IMR-90 (cell line): Measurements from ENCODE around the gene CWC22. TPM values are rescaled to one million over a fixed set of nuclear protein-coding genes. Genes with fewer than 3 reads are reported as not detected.

Experiments used
- ATAC-seq: fragments of 200-7000 bp; cut with Tn5 transposase; 2 replicates; pipeline ENCODE4 v1.9.1; 2020; ENCODE audit warnings: low read depth, mild to moderate bottlenecking, moderate library complexity
- BruUV-seq: library from RNA; stranded (reverse); fragments of 400-500 nt; replicated peaks from 2 replicates; lab custom pipeline; 2021; lab: Mats Ljungman, UMichigan
- CTCF ChIA-PET: fragments of 300-600 bp; formaldehyde crosslinking; extraction: SDS; loops from one replicate; lab custom pipeline; 2021; ENCODE audit warnings: antibody characterized with exemption; lab: Yijun Ruan, JAX
- POLR2A ChIA-PET: fragments of 300-600 bp; sonication (Branson Sonifier 250); formaldehyde crosslinking; loops from one replicate; lab custom pipeline; 2022; ENCODE audit warnings: antibody characterized with exemption; ENCODE audit not compliant: unreplicated experiment; lab: Charles Lee
- DNase-seq: peaks from one replicate; pipeline ENCODE4 v3.0.0; 2013
- H2AFZ ChIP-seq: replicated peaks from 2 replicates; pipeline ENCODE3; 2013; ENCODE audit warnings: low read length, mild to moderate bottlenecking; ENCODE audit not compliant: poor library complexity
- H2AK5ac ChIP-seq: 2 replicates; pipeline ENCODE4 v1.6.1; 2013; ENCODE audit warnings: low read depth, low read length, inconsistent platforms
- H2AK9ac ChIP-seq: replicated peaks from 2 replicates; pipeline ENCODE3; 2013; ENCODE audit warnings: mild to moderate bottlenecking, low read depth, low read length, moderate library complexity; ENCODE audit not compliant: poor library complexity
- H2BK120ac ChIP-seq: 2 replicates; pipeline ENCODE4 v1.6.1; 2013; ENCODE audit warnings: low read depth, low read length, inconsistent platforms
- H2BK15ac ChIP-seq: 3 replicates; pipeline ENCODE4 v1.6.1; 2013; ENCODE audit warnings: low read depth, low read length, inconsistent platforms
- H2BK20ac ChIP-seq: 2 replicates; pipeline ENCODE4 v1.6.1; 2013; ENCODE audit warnings: low read depth, mild to moderate bottlenecking, inconsistent platforms, low read length, moderate library complexity
- H2BK5ac ChIP-seq: 2 replicates; pipeline ENCODE4 v1.6.1; 2013; ENCODE audit warnings: mild to moderate bottlenecking, low read depth, low read length, inconsistent platforms; ENCODE audit not compliant: poor library complexity, severe bottlenecking
- H3K14ac ChIP-seq: replicated peaks from 2 replicates; pipeline ENCODE4 v1.6.1; 2013; ENCODE audit warnings: low read depth, low read length, inconsistent platforms
- H3K18ac ChIP-seq: 2 replicates; pipeline ENCODE4 v1.6.1; 2013; ENCODE audit warnings: low read depth, low read length, control low read depth
- H3K23ac ChIP-seq: 2 replicates; pipeline ENCODE4 v1.6.1; 2013; ENCODE audit warnings: low read depth, low read length, inconsistent platforms
- H3K27ac ChIP-seq: 2 replicates; pipeline ENCODE4 v1.5.1; 2013; ENCODE audit warnings: mild to moderate bottlenecking, control low read depth, low read length; ENCODE audit not compliant: insufficient read depth
- H3K27me3 ChIP-seq: 2 replicates; pipeline ENCODE4 v1.6.1; 2013; ENCODE audit warnings: low read length; ENCODE audit not compliant: control insufficient read depth, insufficient read depth
- H3K36me3 ChIP-seq: 2 replicates; pipeline ENCODE4 v1.6.1; 2013; ENCODE audit warnings: low read length, mixed read lengths; ENCODE audit not compliant: control insufficient read depth, insufficient read depth
- H3K4ac ChIP-seq: 2 replicates; pipeline ENCODE4 v1.6.1; 2013; ENCODE audit warnings: low read depth, low read length, inconsistent platforms
- H3K4me1 ChIP-seq: 2 replicates; pipeline ENCODE4 v1.6.1; 2013; ENCODE audit warnings: low read length, mixed read lengths; ENCODE audit not compliant: control insufficient read depth, insufficient read depth
- H3K4me2 ChIP-seq: 2 replicates; pipeline ENCODE4 v1.6.1; 2013; ENCODE audit warnings: low read depth, mild to moderate bottlenecking, control low read depth, low read length, moderate library complexity
- H3K4me3 ChIP-seq: 2 replicates; pipeline ENCODE4 v1.5.1; 2013; ENCODE audit warnings: low read depth, mild to moderate bottlenecking, control low read depth, low read length, moderate library complexity; ENCODE audit not compliant: insufficient read depth
- H3K56ac ChIP-seq: 2 replicates; pipeline ENCODE4 v1.6.1; 2013; ENCODE audit warnings: low read length, inconsistent platforms; ENCODE audit not compliant: insufficient read depth; ENCODE audit errors: extremely low read depth
- H3K79me1 ChIP-seq, 2 experiments: 2 replicates each; pipeline ENCODE4 v1.6.1; 2013; ENCODE audit warnings: low read length in 2 of 2, inconsistent platforms in 1 of 2, low read depth in 1 of 2
- H3K9ac ChIP-seq: 2 replicates; pipeline ENCODE4 v1.6.1; 2013; ENCODE audit warnings: low read depth, low read length, control low read depth
- H3K9me1 ChIP-seq: 2 replicates; pipeline ENCODE4 v1.6.1; 2013; ENCODE audit warnings: low read length, inconsistent platforms; ENCODE audit not compliant: insufficient read depth
- H3K9me3 ChIP-seq: 2 replicates; pipeline ENCODE4 v1.6.1; 2013; ENCODE audit warnings: low read length; ENCODE audit not compliant: control insufficient read depth, insufficient read depth
- H4K20me1 ChIP-seq: 2 replicates; pipeline ENCODE4 v1.6.1; 2013; ENCODE audit warnings: low read length, inconsistent platforms; ENCODE audit not compliant: insufficient read depth
- H4K5ac ChIP-seq: 2 replicates; pipeline ENCODE4 v1.6.1; 2013; ENCODE audit warnings: mild to moderate bottlenecking, low read depth, low read length, control low read depth
- H4K8ac ChIP-seq, 2 experiments: 2 replicates each; pipeline ENCODE4 v1.6.1; 2013; ENCODE audit warnings: low read depth in 2 of 2, low read length in 2 of 2, control low read depth in 1 of 2, inconsistent platforms in 1 of 2
- H4K91ac ChIP-seq: 2 replicates; pipeline ENCODE4 v1.6.1; 2013; ENCODE audit warnings: low read depth, low read length, inconsistent platforms; ENCODE audit not compliant: insufficient read depth
- BHLHE40 ChIP-seq: fragments of 150-350 bp; IDR thresholded peaks from 2 replicates; pipeline ENCODE4 v1.6.1; 2016; ENCODE audit warnings: mild to moderate bottlenecking, low read depth, low read length
- CEBPB ChIP-seq: IDR thresholded peaks from 2 replicates; pipeline ENCODE4 v1.6.1; 2012; ENCODE audit warnings: low read depth, low read length, improper control_type of control experiment
- CHD1 ChIP-seq: IDR thresholded peaks from 2 replicates; pipeline ENCODE4 v1.6.1; 2012; ENCODE audit warnings: low read depth, low read length, improper control_type of control experiment
- FOS ChIP-seq: fragments of 150-350 bp; IDR thresholded peaks from 2 replicates; pipeline ENCODE4 v1.6.1; 2016; ENCODE audit warnings: low read depth, low read length
- MAFK ChIP-seq: IDR thresholded peaks from 2 replicates; pipeline ENCODE4 v1.6.1; 2012; ENCODE audit warnings: low read depth, low read length, improper control_type of control experiment
- MXI1 ChIP-seq: IDR thresholded peaks from 2 replicates; pipeline ENCODE4 v1.6.1; 2012; ENCODE audit warnings: low read depth, mild to moderate bottlenecking, low read length, moderate library complexity, borderline replicate concordance
- POLR2A ChIP-seq: IDR thresholded peaks from 2 replicates; pipeline ENCODE4 v1.6.1; 2012; ENCODE audit warnings: mild to moderate bottlenecking, low read depth, low read length
- RAD21 ChIP-seq: IDR thresholded peaks from 2 replicates; pipeline ENCODE4 v1.6.1; 2012; ENCODE audit warnings: low read length, improper control_type of control experiment
- SMC3 ChIP-seq: fragments of 150-350 bp; IDR thresholded peaks from 2 replicates; pipeline ENCODE4 v1.6.1; 2016; ENCODE audit warnings: low read depth, mild to moderate bottlenecking, antibody characterized with exemption, low read length, moderate library complexity
- WGBS, 2 experiments: methylation state at CpG; one replicate each; pipeline versions ENCODE4 v1.1.5 to v1.1.7; 2013; ENCODE audit warnings: missing lambda C conversion rate in 2 of 2; ENCODE audit not compliant: insufficient read length in 1 of 2; ENCODE audit errors: extremely low coverage in 2 of 2; 5-methylcytosine and 5-hydroxymethylcytosine counted together
- dilution Hi-C: fragments of 300-500 bp; cut with HindIII; formaldehyde crosslinking; loops from one replicate; pipeline ENCODE4 v1.14.3; 2018; ENCODE audit warnings: low sequenced_read_pairs; ENCODE audit not compliant: unreplicated experiment
- in situ Hi-C: fragments of 300-500 bp; cut with MboI; formaldehyde crosslinking; loops from 3 replicates; pipeline ENCODE4 v1.14.3; 2019; ENCODE audit warnings: low sequenced_read_pairs, inconsistent platforms, mixed read lengths
- intact Hi-C: fragments of 100-400 bp; cut with micrococcal nuclease; formaldehyde crosslinking; loops from 2 replicates; pipeline ENCODE4 v1.10.0; 2022
- polyA plus RNA-seq, 3 experiments: library from polyadenylated mRNA; depleted of rRNA; stranded (reverse); fragments of >200 nt; gene quantifications; 2 replicates each; pipeline ENCODE4 v1.2.3, GENCODE V29; 2012; ENCODE audit warnings: low replicate concordance in 1 of 3
- total RNA-seq: library from RNA; depleted of rRNA; stranded (reverse); fragments of >200 nt; gene quantifications from 2 replicates; pipeline ENCODE4 v1.2.3, GENCODE V29; 2012
- TF ChIP-seq, protein P1 (sequence below): conservative IDR thresholded peaks from 2 replicates; pipeline ENCODE4 v1.5.1; 2012; ENCODE audit warnings: mild to moderate bottlenecking, low read depth, low read length, improper control_type of control experiment
- TF ChIP-seq, protein P2 (sequence below): fragments of 150-350 bp; IDR thresholded peaks from 2 replicates; pipeline ENCODE4 v1.6.1; 2017; ENCODE audit warnings: mild to moderate bottlenecking, antibody characterized with exemption, low read length, low read depth

The CWC22 gene
- total and polyA plus RNA-seq, 2 of the 4 experiments (the other 2 are of a cell fraction) = 4.5 to 17.9 TPM

DNA sequence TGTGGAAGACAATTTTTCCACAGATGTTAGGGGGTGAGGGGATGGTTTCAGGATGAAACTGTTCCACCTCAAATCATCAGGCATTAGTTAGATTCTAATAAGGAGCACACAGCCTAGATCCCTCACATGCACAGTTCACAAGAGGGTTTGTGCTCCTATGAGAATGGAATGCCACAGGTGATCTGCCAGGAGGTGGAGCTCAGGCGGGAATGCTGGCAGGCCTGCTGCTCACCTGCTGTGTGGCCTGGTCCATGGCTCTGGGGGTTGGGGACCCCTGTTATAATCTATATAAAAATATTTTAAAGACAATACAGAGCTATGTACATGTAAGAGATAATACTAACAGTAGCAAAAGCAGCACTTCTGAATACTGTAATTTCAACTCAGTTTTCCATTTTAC is 19.2 kb downstream of the CWC22 start:
- WGBS, 2 experiments = no CpG with 5 or more reads among the region's 1 CpG
- Histone ChIP-seq H4K20me1 (0 out of 2 replicates have a peak, but pooled peaks cover 6% of the 10 kb centered on the region), H2BK120ac (no peak overlapping the region), H3K4me1 (no peaks in the 10 kb centered on the region), H2BK15ac (no peak overlapping the region), H2AFZ (no peak overlapping the region), H2AK5ac (no peak overlapping the region), H4K8ac (no peak overlapping the region), H4K91ac (no peak overlapping the region), H3K27me3 (no peaks in the 10 kb centered on the region), H2AK9ac (no peak overlapping the region), H3K4me2 (no peak overlapping the region), H3K23ac (no peak overlapping the region), H2BK5ac (no peak overlapping the region), H4K5ac (no peak overlapping the region), H3K18ac (no peak overlapping the region), H3K56ac (no peak overlapping the region), H3K79me1 (peaks cover 11 to 12% of the 10 kb centered on the region in 2 experiments; a peak in 3 of 4 replicates), H3K4me3 (no peak overlapping the region), H2BK20ac (no peak overlapping the region), H3K9ac (no peak overlapping the region), H3K36me3 (peaks cover 11% of the 10 kb centered on the region), H3K4ac (no peak overlapping the region), H3K27ac (no peak overlapping the region), H3K14ac (no peak overlapping the region), H3K9me3 (no peaks in the 10 kb centered on the region), H3K9me1 (no peaks in the 10 kb centered on the region)
- ChIA-PET CTCF (interaction anchor here (0.5 kb wide), 1 partner anchor 566 kb away, joined by 3 read pairs; no protein-coding TSS in a partner anchor), POLR2A (no interaction called here)
- DNase-seq = no peak
- dilution Hi-C loops (no loop called here), intact Hi-C loops (no loop called here), in situ Hi-C loops (no loop called here)
- no TSS peak for BruUV-seq
- no peak for ATAC-seq
- TF ChIP-seq, protein P1, sequence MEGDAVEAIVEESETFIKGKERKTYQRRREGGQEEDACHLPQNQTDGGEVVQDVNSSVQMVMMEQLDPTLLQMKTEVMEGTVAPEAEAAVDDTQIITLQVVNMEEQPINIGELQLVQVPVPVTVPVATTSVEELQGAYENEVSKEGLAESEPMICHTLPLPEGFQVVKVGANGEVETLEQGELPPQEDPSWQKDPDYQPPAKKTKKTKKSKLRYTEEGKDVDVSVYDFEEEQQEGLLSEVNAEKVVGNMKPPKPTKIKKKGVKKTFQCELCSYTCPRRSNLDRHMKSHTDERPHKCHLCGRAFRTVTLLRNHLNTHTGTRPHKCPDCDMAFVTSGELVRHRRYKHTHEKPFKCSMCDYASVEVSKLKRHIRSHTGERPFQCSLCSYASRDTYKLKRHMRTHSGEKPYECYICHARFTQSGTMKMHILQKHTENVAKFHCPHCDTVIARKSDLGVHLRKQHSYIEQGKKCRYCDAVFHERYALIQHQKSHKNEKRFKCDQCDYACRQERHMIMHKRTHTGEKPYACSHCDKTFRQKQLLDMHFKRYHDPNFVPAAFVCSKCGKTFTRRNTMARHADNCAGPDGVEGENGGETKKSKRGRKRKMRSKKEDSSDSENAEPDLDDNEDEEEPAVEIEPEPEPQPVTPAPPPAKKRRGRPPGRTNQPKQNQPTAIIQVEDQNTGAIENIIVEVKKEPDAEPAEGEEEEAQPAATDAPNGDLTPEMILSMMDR = no peak
- TF ChIP-seq RAD21 = no peak
- TF ChIP-seq POLR2A = no peak
- no peak for TF ChIP-seq CHD1
- no peak for TF ChIP-seq SMC3
- TF ChIP-seq CEBPB = no peak
- TF ChIP-seq, protein P2, sequence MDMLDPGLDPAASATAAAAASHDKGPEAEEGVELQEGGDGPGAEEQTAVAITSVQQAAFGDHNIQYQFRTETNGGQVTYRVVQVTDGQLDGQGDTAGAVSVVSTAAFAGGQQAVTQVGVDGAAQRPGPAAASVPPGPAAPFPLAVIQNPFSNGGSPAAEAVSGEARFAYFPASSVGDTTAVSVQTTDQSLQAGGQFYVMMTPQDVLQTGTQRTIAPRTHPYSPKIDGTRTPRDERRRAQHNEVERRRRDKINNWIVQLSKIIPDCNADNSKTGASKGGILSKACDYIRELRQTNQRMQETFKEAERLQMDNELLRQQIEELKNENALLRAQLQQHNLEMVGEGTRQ = no peak
- no peak for TF ChIP-seq MXI1
- no peak for TF ChIP-seq BHLHE40
- no peak for TF ChIP-seq FOS
- no peak for TF ChIP-seq MAFK
